ENCODE results near the gene VAV2. TPM values are rescaled to one million over a fixed set of nuclear protein-coding genes. Genes with fewer than 3 reads are reported as not detected.

Gene VAV2
- polyA plus RNA-seq, 2 of the 4 experiments (the other 2 are of a cell fraction) = 9.8 to 21.4 TPM

GRCh38 chr9:133739408-133740280 lies 252.5 kb downstream of the VAV2 start (continued):
- TF ChIP-seq, protein P1, sequence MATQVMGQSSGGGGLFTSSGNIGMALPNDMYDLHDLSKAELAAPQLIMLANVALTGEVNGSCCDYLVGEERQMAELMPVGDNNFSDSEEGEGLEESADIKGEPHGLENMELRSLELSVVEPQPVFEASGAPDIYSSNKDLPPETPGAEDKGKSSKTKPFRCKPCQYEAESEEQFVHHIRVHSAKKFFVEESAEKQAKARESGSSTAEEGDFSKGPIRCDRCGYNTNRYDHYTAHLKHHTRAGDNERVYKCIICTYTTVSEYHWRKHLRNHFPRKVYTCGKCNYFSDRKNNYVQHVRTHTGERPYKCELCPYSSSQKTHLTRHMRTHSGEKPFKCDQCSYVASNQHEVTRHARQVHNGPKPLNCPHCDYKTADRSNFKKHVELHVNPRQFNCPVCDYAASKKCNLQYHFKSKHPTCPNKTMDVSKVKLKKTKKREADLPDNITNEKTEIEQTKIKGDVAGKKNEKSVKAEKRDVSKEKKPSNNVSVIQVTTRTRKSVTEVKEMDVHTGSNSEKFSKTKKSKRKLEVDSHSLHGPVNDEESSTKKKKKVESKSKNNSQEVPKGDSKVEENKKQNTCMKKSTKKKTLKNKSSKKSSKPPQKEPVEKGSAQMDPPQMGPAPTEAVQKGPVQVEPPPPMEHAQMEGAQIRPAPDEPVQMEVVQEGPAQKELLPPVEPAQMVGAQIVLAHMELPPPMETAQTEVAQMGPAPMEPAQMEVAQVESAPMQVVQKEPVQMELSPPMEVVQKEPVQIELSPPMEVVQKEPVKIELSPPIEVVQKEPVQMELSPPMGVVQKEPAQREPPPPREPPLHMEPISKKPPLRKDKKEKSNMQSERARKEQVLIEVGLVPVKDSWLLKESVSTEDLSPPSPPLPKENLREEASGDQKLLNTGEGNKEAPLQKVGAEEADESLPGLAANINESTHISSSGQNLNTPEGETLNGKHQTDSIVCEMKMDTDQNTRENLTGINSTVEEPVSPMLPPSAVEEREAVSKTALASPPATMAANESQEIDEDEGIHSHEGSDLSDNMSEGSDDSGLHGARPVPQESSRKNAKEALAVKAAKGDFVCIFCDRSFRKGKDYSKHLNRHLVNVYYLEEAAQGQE (IDR thresholded peaks at IDR 0.05) = no peak
- TF ChIP-seq ATOH8 (CRISPR knock-in tag; IDR thresholded peaks at IDR 0.05; ENCODE audit: low read depth) = no peak
- no peak for TF ChIP-seq NFE2L2 (conservative IDR thresholded peaks at IDR 0.05; ENCODE audit: low read length)

DNA sequence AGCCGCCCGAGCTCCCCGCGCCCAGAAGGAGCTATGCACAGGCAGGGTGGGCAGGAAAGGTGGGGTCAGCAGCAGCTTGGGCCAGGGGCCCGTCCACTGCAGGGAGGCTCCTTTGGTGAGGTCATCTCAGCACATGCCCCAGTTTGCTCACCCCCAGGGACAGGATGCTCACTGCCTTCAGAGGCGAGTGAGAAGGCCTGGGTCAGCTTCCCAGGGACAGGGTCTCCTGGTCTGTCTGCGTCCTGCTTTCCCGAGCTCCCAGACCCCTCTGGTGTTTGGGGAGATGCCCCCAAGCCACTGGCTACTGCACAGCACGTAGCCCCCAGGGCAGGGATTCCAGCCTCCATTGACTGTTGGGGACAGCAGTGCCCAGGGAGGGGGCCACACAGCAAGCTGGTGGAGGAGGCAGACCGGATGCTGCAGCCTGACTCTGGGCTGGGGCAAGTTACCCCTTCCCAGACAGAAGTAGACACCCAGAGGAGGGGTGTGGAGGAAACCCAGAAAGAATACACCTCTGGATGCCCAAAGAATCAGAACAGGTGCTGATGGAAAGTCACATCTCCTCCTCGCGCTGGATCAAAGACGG lies 253.4 kb downstream of the VAV2 start:
- Histone ChIP-seq H3K4me3 (no peak overlapping the region), H3K9me3 (no peaks in the 10 kb centered on the region), H3K27ac (no peak overlapping the region), H3K4me2 (no peak overlapping the region), H3K4me1 (no peaks in the 10 kb centered on the region; the same call in 2 of the 3 replicates)
- TF ChIP-seq ZC3H11A (IDR thresholded peaks at IDR 0.05) (no peak), KDM1A (IDR thresholded peaks at IDR 0.05; ENCODE audit: low read depth) (no peak)
- POLR2A ChIA-PET = no interaction called here
- ATAC-seq (no peak), FAIRE-seq (no peak), DNase-seq (ENCODE audit: low read depth in 1 of 2, low spot score in 1 of 2) (no peak)
- CTCF ChIA-PET = interaction anchor here (1.1 to 4.2 kb wide), 6 partner anchors 9 to 717 kb away, joined by 3 to 21 read pairs (median 4); no protein-coding TSS in a partner anchor
- 81% methylated on average over 11 of the region's 13 CpGs for WGBS (ENCODE audit: missing lambda C conversion rate)

- DNase-seq (ENCODE audit: low read depth in 1 of 2, low spot score in 1 of 2) = peak in 1 of 2 experiments; percentile 55
- peak; percentile 39 to 76; a peak in 4 of 6 replicates for ATAC-seq
- H3K9me3 ChIP-seq = no peaks in the 10 kb centered on the region
- 0 out of 3 replicates have a peak within 1 kb of the TSS, but pooled peaks have one; percentile 28 for H3K4me3 ChIP-seq
- TF ChIP-seq CTCF (IDR thresholded peaks at IDR 0.05) (no peak), ELK1 (IDR thresholded peaks at IDR 0.05; ENCODE audit: low read depth, low read length) (no peak), FOXS1 (CRISPR knock-in tag; IDR thresholded peaks at IDR 0.05) (no peak), JUN (IDR thresholded peaks at IDR 0.05) (no peak), SREBF2 (IDR thresholded peaks at IDR 0.05) (no peak), HEYL (CRISPR knock-in tag; IDR thresholded peaks at IDR 0.05) (no peak), EP300 (IDR thresholded peaks at IDR 0.05) (no peak), EHMT2 (IDR thresholded peaks at IDR 0.05; ENCODE audit: low read depth) (no peak), ATOH8 (CRISPR knock-in tag; IDR thresholded peaks at IDR 0.05; ENCODE audit: low read depth) (no peak), RNF2 (IDR thresholded peaks at IDR 0.05; ENCODE audit: borderline replicate concordance, low read depth) (no peak)
- peak within 1 kb of the TSS in 1 of 2 experiments; percentile 62; a peak in 3 of 6 replicates for H3K27ac ChIP-seq
- ChIA-PET CTCF (interaction anchor here (1.5 to 4.2 kb wide), 4 partner anchors 8 to 716 kb away, joined by 4 to 21 read pairs (median 4); no protein-coding TSS in a partner anchor), POLR2A (no interaction called here)
- FAIRE-seq = no peak
- 81% methylated on average over 5 of the region's 25 CpGs for WGBS (ENCODE audit: missing lambda C conversion rate)
- no peaks in the 10 kb centered on the region; the same call in 2 of the 3 replicates for H3K4me1 ChIP-seq
- peak within 1 kb of the TSS; percentile 54; the same call in 2 of the 3 replicates for H3K4me2 ChIP-seq
Measured at GRCh38 chr9:133737774-133738639, 254.1 kb downstream of the VAV2 start, which contains the start of gene SARDH. Gene SARDH (minus strand): TSS chr9:133738352. CDS start chr9:133734173, 4,179 bp downstream.

Measured in A549 (cell line).